Nephron progenitor cell (in vitro differentiated cells): ENCODE data around the gene NLN.
"Not testable (repeated sequence)": the region's sequence is repeated elsewhere in the genome, so short reads cannot be mapped to it uniquely, and the experiment has no call there.

ENCODE experiments used
- DNase-seq: peaks from one replicate; pipeline ENCODE4 v3.0.0; 2021
- H3K27ac Mint-ChIP-seq: 2 replicates; pipeline ENCODE4 v1.8.0; 2021; ENCODE audit warnings: mild to moderate bottlenecking, moderate library complexity, mixed read lengths
- H3K27me3 Mint-ChIP-seq: 2 replicates; pipeline ENCODE4 v1.8.0; 2021; ENCODE audit warnings: mild to moderate bottlenecking, low read depth, mixed read lengths; ENCODE audit not compliant: poor library complexity
- H3K36me3 Mint-ChIP-seq: 2 replicates; pipeline ENCODE4 v1.8.0; 2021; ENCODE audit warnings: low read depth, mixed read lengths
- H3K4me1 Mint-ChIP-seq: 2 replicates; pipeline ENCODE4 v1.8.0; 2021; ENCODE audit warnings: mixed read lengths
- H3K4me3 Mint-ChIP-seq: 2 replicates; pipeline ENCODE4 v1.8.0; 2021; ENCODE audit warnings: mild to moderate bottlenecking, moderate library complexity, mixed read lengths
- H3K9me3 Mint-ChIP-seq: 2 replicates; pipeline ENCODE4 v1.8.0; 2021; ENCODE audit warnings: mild to moderate bottlenecking, moderate library complexity, mixed read lengths
- TF ChIP-seq, protein P1 (sequence below): fragments of 200-600 bp; sonication (generic); IDR thresholded peaks from 2 replicates; pipeline ENCODE4 v1.5.0; 2021; ENCODE audit warnings: antibody characterized with exemption

NLN gene

DNA sequence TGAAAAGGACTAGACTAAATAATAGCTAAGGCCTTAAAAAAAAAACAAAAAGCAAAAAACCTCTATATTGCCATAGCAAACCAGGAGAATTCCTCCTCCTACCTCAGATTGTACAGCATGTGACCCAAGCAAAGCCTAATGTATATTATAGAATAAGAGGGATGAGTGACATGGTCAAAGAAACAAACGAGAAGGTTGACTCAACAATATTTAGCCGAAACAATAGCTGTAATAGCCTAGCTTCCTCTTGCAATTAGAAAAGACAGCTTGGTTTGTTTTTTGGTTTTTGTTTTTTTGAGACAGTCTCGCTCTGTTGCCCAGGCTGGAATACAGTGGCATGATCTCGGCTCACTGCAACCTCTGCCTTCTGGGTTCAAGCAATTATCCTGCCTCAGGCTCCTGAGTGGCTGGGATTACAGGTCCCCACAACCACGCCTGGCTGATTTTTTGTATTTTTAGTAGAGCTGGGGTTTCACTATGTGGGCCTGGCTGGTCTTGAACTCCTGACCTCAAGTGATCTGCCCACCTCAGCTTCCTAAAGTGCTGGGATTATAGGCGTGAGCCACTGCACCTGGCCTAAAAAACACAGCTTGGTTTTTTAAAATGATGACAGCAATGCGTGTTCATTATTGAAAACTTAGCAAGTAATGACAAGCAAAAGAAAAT is 5.6 kb downstream of the NLN start:
- TF ChIP-seq, protein P1, sequence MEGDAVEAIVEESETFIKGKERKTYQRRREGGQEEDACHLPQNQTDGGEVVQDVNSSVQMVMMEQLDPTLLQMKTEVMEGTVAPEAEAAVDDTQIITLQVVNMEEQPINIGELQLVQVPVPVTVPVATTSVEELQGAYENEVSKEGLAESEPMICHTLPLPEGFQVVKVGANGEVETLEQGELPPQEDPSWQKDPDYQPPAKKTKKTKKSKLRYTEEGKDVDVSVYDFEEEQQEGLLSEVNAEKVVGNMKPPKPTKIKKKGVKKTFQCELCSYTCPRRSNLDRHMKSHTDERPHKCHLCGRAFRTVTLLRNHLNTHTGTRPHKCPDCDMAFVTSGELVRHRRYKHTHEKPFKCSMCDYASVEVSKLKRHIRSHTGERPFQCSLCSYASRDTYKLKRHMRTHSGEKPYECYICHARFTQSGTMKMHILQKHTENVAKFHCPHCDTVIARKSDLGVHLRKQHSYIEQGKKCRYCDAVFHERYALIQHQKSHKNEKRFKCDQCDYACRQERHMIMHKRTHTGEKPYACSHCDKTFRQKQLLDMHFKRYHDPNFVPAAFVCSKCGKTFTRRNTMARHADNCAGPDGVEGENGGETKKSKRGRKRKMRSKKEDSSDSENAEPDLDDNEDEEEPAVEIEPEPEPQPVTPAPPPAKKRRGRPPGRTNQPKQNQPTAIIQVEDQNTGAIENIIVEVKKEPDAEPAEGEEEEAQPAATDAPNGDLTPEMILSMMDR: no peak
- Mint-ChIP-seq H3K4me1 (peaks cover 16% of the 10 kb centered on the region), H3K27ac (peak overlapping the region; percentile 66), H3K36me3 (peaks cover 52% of the 10 kb centered on the region), H3K4me3 (no peak overlapping the region), H3K9me3 (peaks cover 5% of the 10 kb centered on the region), H3K27me3 (no peaks in the 10 kb centered on the region)
- no peak for DNase-seq

DNA sequence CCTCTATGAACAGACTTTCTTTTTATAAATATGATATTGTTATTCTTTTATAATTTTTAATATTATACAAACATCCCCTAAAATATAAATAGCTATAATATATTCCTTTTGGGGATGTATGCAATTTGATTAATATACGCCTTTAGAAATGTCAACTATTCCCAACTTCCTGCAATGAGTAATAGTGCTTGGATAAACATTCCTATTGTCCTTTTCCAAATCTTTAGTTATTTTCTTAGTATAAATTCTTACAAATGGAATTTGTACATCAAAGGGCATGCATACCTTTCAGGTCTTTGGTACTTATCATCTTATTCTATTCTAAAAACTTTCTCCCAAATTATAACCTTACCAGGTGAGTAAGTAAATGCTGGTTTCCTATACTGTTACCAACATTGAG is 6.2 kb downstream of the NLN start:
- Mint-ChIP-seq H3K27me3 (no peaks in the 10 kb centered on the region), H3K9me3 (peaks cover 2% of the 10 kb centered on the region), H3K4me1 (peaks cover 10% of the 10 kb centered on the region), H3K36me3 (peaks cover 52% of the 10 kb centered on the region), H3K4me3 (no peak overlapping the region), H3K27ac (no peak overlapping the region)
- TF ChIP-seq, protein P1: no peak
- no peak for DNase-seq

DNA sequence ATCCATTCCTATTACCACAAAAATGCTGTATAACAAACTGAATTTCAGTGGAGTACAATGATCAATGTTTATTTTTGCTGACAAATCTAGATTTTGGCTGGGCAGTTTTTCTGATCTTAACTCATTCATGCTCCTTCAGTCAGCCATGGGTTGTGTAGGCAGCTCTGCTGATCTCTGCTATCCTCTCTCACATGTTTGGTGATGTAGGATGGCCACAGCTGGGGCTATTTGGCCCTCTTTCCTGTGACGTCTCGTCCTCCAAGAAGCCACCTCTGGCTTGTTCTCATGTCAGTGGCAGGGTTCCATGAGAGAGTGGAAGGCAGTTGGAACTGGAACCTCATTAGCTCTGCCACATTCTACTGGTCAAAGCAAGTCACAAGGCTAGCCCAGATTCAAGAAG is 8.9 kb downstream of the NLN start:
- H3K27me3 Mint-ChIP-seq: no peaks in the 10 kb centered on the region

DNA sequence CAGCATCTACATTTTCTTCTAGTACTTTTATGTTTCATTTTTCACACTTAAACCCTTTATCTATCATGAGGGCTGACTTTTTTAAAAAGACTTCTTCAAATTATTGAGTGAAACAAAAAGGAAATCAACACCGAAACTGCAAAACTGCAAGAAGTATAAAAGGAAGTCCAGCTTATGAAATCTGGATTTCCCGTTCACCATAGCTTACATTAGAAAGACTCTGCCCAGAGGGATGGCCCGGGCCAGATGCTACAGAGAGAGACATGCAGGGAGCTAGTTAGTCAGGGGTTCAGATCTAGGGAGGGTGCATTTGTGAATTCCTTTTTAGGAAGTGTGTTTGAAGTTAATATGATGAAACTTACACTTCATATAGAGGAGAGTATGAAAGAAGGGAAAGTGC is 10.0 kb downstream of the NLN start:
- not testable (repeated sequence) for H3K4me3 Mint-ChIP-seq, H3K4me1 Mint-ChIP-seq, H3K27me3 Mint-ChIP-seq, H3K27ac Mint-ChIP-seq, DNase-seq, H3K9me3 Mint-ChIP-seq
- peaks cover 32% of the 10 kb centered on the region for H3K36me3 Mint-ChIP-seq

More for the DNA sequence above, 8.9 kb downstream of the NLN start:
- H3K4me3 Mint-ChIP-seq: no peak overlapping the region
- TF ChIP-seq, protein P1: no peak
- H3K27ac Mint-ChIP-seq: no peak overlapping the region
- DNase-seq: no peak
- peaks cover 37% of the 10 kb centered on the region for H3K36me3 Mint-ChIP-seq
- no peaks in the 10 kb centered on the region for H3K9me3 Mint-ChIP-seq
- no peaks in the 10 kb centered on the region for H3K4me1 Mint-ChIP-seq

DNA sequence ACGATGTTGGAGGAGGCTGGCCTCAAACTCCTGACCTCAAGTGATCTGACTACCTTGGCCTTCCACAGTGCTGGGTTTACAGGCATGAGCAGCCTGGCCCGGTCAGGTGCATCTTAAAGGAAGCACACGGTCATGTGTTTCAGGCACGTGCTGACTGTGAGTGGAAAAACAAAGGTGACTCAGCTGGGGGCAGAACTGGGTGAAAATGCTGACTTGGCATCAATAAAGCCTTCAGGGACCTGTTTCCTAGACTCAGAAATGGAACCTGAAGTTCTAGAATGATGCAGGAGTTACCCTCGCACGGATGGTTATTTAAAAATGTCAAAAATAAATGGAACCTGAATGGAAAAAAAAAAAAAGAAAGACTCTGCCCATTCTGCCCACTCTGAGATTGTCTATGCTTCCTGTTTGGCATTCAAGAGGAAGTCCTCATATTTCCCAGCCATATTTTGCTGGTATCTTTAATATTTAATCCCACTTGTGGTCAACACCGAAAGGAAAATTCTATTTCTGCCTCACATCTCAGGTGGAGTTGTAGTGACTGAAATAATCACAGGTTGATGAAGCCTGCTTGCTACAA is 12.3 kb downstream of the NLN start:
- not testable (repeated sequence) for H3K27ac Mint-ChIP-seq, H3K27me3 Mint-ChIP-seq, H3K4me1 Mint-ChIP-seq, DNase-seq, H3K4me3 Mint-ChIP-seq, H3K9me3 Mint-ChIP-seq
- H3K36me3 Mint-ChIP-seq: peaks cover 38% of the 10 kb centered on the region

DNA sequence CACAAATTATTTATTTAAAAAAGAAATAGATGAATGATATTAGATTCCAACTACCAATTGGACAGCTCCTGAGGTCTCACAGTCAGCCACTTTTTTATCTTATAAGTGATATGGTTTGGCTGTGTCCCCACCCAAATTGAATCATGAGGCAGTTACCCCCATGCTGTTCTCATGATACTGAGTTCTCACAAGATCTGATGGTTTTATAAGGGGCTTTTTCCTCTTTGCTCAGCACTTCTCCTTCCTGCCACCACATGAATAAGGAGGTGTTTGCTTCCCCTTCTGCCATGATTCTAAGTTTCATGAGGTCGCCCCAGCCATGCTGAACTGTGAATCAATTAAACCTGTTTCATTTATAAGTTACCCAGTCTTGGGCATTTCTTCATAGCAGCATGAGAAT is 12.9 kb downstream of the NLN start:
- Mint-ChIP-seq H3K27ac (no peak overlapping the region), H3K4me3 (no peak overlapping the region), H3K4me1 (no peaks in the 10 kb centered on the region), H3K27me3 (no peaks in the 10 kb centered on the region), H3K9me3 (no peaks in the 10 kb centered on the region), H3K36me3 (peaks cover 37% of the 10 kb centered on the region)
- TF ChIP-seq, protein P1: no peak
- no peak for DNase-seq

DNA sequence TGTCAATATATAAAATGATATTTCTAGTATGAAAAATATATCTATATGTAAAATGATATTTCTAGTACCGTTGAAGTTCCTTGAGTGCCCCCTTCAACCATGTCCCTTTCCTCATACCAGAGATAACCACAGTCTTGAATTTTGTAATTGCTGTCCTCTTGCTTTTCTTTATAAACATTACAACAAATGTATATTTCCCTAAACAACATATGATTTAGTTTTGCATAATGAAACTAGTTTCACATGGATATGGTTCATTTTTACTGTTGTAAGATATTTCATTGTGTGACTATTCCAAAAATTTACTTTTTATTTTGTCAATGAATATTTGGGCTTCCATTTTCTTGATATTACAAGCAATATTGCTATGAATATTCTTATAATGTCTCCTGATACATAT is 14.0 kb downstream of the NLN start:
- Mint-ChIP-seq H3K9me3 (no peaks in the 10 kb centered on the region), H3K27ac (no peak overlapping the region), H3K4me3 (no peak overlapping the region), H3K27me3 (no peaks in the 10 kb centered on the region), H3K4me1 (no peaks in the 10 kb centered on the region), H3K36me3 (peaks cover 34% of the 10 kb centered on the region)
- TF ChIP-seq, protein P1: no peak
- DNase-seq: no peak
